Spleen (tissue), 7 donors: ENCODE measurements around the gene LGI4.

Source experiments
- CTCF ChIP-seq, 11 experiments: fragments of 200-600 bp in 7 of 11; fragments of 450-650 bp in 4 of 11; sonication (generic) in 4 of 11; IDR thresholded peaks in 8 of 11; conservative IDR thresholded peaks in 3 of 11; 1 replicate in 7 of 11; 2 replicates in 4 of 11; pipeline versions ENCODE4 v1.4.0 to v1.8.0; 2016 to 2021; ENCODE audit warnings: antibody characterized with exemption in 11 of 11, inconsistent platforms in 4 of 11, mild to moderate bottlenecking in 1 of 11
- POLR2A ChIP-seq, 3 donors: fragments of 450-650 bp; IDR thresholded peaks; one replicate each; pipeline ENCODE4 v1.5.1; 2017; ENCODE audit warnings: antibody characterized with exemption in 3 of 3, mild to moderate bottlenecking in 1 of 3
- POLR2AphosphoS5 ChIP-seq, 3 donors: sonication (generic); formaldehyde crosslinking; IDR thresholded peaks; one replicate each; pipeline ENCODE4 v1.5.1; 2017; ENCODE audit warnings: antibody characterized with exemption in 3 of 3
- donor health status: DM: no; HTN: no; CAD: no; lungs with moderate emphysema.
- donor health status: DM: no; HTN: no; CAD: no.
- donor health status: DM: no; HTN: no; CAD: no.

GRCh38 chr19:35160629-35161433 is 26.0 kb upstream of the LGI4 start:
- TF ChIP-seq CTCF (IDR thresholded peaks at IDR 0.05 in 8 of 11, conservative IDR thresholded peaks at IDR 0.05 in 3 of 11), result no peak
- no peak for TF ChIP-seq POLR2A (IDR thresholded peaks at IDR 0.05)
- no peak for TF ChIP-seq POLR2AphosphoS5 (IDR thresholded peaks at IDR 0.05)
